Fibroblast of lung (primary cell): ENCODE measurements around the gene PCDHA2.

Experiments used
- CTCF ChIP-seq, 2 donors: IDR thresholded peaks in 1 of 2; conservative IDR thresholded peaks in 1 of 2; 1 replicate in 1 of 2; 2 replicates in 1 of 2; pipeline ENCODE4 v1.5.1; 2011 to 2012; ENCODE audit warnings: low read length in 2 of 2, control low read depth in 1 of 2, inconsistent platforms in 1 of 2, low read depth in 1 of 2, mild to moderate bottlenecking in 1 of 2
- EZH2 ChIP-seq: IDR thresholded peaks from 2 replicates; pipeline ENCODE4 v1.5.1; 2012; ENCODE audit warnings: low read length, control low read depth, mild to moderate bottlenecking; ENCODE audit errors: missing control alignments

GRCh38 chr5:140808889-140809291 is 14.2 kb downstream of the PCDHA2 start:
- TF ChIP-seq CTCF (conservative IDR thresholded peaks at IDR 0.05 in 1 of 2, IDR thresholded peaks at IDR 0.05 in 1 of 2; ENCODE audit: low read depth in 1 of 2, low read length in 2 of 2) (no peak), EZH2 (no peak)
